GM12878 (cell line): ENCODE measurements around the gene UBL4A. TPM values are rescaled to one million over a fixed set of nuclear protein-coding genes. Genes with fewer than 3 reads are reported as not detected.

Experiments
- PAX5 ChIP-seq: IDR thresholded peaks from 2 replicates; pipeline ENCODE4 v1.6.1; 2011; ENCODE audit warnings: low read depth, low read length, borderline replicate concordance
- SRF ChIP-seq, 2 experiments: IDR thresholded peaks; 2 replicates each; pipeline ENCODE4 v1.6.1; 2011; ENCODE audit warnings: low read depth in 2 of 2, low read length in 2 of 2, mild to moderate bottlenecking in 1 of 2, moderate library complexity in 1 of 2
- YY1 ChIP-seq: IDR thresholded peaks from 2 replicates; pipeline ENCODE4 v1.6.1; 2011; ENCODE audit warnings: low read depth, mild to moderate bottlenecking, low read length
- ZNF384 ChIP-seq: IDR thresholded peaks from 2 replicates; pipeline ENCODE4 v1.6.1; 2012; ENCODE audit warnings: low read depth, mild to moderate bottlenecking, low read length, improper control_type of control experiment, borderline replicate concordance
- polyA plus RNA-seq, 11 experiments: library from polyadenylated mRNA; depleted of rRNA in 4 of 11; unstranded in 6 of 11; stranded (reverse) in 5 of 11; fragments of >200 nt; fragmentation: Nextera tagmentation in 4 of 11; fragmentation: Illumina TruSeq in 1 of 11; extraction: Ambion mirVana in 4 of 11; extraction: Trizol in 1 of 11; gene quantifications; 1 replicate in 1 of 11; 2 replicates in 10 of 11; pipeline versions ENCODE4 v1.2.1 to v1.2.3, GENCODE V29; 2011 to 2016; ENCODE audit warnings: inconsistent platforms in 2 of 11, missing spikeins in 2 of 11, low read depth in 1 of 11
- total RNA-seq, 4 experiments: library from RNA; depleted of rRNA in 3 of 4; stranded (reverse); fragments of >200 nt in 3 of 4; fragmentation: Illumina TruSeq in 1 of 4; extraction: Trizol in 1 of 4; gene quantifications; 2 replicates each; pipeline versions ENCODE4 v1.2.1 to v1.2.3, GENCODE V29; 2013 to 2021
- TF ChIP-seq, protein P1 (sequence below): fragments of 450-650 bp; IDR thresholded peaks from 2 replicates; pipeline ENCODE4 v1.6.1; 2016; ENCODE audit warnings: mild to moderate bottlenecking
- TF ChIP-seq, protein P2 (sequence below): fragments of 450-650 bp; IDR thresholded peaks from 2 replicates; pipeline ENCODE4 v1.6.1; 2017; ENCODE audit warnings: mild to moderate bottlenecking, moderate library complexity

Gene UBL4A
- total and polyA plus RNA-seq, 10 of the 15 experiments (the other 5 are each of a cell fraction or from before 2014, with no cell fraction given): 4.2 to 49.9 (median 34.0) TPM

DNA sequence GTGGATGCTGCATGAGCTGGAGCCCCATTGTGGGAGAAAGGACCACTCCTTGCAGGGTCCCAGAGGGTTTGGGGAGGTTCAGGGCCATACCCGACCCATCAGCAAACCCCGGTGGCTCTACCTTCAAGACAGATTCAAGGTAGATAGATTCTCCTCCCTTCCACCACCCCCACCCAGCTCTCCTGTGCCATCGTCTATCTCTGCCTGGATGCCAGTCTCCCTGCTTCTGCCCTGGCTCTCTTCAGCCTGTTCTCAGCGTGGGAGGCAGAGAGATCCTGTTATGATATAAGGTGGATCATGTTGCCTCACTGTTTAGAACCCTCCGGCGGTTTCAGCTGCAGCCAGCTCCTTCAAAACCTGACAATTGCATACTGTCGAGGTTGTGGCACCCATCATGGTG, 12.7 kb downstream of the UBL4A start (continued):
- TF ChIP-seq, protein P1, sequence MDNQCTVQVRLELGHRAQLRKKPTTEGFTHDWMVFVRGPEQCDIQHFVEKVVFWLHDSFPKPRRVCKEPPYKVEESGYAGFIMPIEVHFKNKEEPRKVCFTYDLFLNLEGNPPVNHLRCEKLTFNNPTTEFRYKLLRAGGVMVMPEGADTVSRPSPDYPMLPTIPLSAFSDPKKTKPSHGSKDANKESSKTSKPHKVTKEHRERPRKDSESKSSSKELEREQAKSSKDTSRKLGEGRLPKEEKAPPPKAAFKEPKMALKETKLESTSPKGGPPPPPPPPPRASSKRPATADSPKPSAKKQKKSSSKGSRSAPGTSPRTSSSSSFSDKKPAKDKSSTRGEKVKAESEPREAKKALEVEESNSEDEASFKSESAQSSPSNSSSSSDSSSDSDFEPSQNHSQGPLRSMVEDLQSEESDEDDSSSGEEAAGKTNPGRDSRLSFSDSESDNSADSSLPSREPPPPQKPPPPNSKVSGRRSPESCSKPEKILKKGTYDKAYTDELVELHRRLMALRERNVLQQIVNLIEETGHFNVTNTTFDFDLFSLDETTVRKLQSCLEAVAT: no peak
- TF ChIP-seq ZNF384: no peak
- TF ChIP-seq SRF (IDR thresholded peaks at IDR 0.05; ENCODE audit: low read depth in 2 of 2, low read length in 2 of 2): no peak
- TF ChIP-seq, protein P2, sequence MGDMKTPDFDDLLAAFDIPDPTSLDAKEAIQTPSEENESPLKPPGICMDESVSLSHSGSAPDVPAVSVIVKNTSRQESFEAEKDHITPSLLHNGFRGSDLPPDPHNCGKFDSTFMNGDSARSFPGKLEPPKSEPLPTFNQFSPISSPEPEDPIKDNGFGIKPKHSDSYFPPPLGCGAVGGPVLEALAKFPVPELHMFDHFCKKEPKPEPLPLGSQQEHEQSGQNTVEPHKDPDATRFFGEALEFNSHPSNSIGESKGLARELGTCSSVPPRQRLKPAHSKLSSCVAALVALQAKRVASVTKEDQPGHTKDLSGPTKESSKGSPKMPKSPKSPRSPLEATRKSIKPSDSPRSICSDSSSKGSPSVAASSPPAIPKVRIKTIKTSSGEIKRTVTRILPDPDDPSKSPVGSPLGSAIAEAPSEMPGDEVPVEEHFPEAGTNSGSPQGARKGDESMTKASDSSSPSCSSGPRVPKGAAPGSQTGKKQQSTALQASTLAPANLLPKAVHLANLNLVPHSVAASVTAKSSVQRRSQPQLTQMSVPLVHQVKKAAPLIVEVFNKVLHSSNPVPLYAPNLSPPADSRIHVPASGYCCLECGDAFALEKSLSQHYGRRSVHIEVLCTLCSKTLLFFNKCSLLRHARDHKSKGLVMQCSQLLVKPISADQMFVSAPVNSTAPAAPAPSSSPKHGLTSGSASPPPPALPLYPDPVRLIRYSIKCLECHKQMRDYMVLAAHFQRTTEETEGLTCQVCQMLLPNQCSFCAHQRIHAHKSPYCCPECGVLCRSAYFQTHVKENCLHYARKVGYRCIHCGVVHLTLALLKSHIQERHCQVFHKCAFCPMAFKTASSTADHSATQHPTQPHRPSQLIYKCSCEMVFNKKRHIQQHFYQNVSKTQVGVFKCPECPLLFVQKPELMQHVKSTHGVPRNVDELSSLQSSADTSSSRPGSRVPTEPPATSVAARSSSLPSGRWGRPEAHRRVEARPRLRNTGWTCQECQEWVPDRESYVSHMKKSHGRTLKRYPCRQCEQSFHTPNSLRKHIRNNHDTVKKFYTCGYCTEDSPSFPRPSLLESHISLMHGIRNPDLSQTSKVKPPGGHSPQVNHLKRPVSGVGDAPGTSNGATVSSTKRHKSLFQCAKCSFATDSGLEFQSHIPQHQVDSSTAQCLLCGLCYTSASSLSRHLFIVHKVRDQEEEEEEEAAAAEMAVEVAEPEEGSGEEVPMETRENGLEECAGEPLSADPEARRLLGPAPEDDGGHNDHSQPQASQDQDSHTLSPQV: no peak
- TF ChIP-seq YY1: no peak
- TF ChIP-seq PAX5: no peak
